NCI-H2227 treated with DMSO at 0.1 percent for 48 hours (cell line): ENCODE results near the gene EFCAB5.
"Not testable (repeated sequence)": the region's sequence is repeated elsewhere in the genome, so short reads cannot be mapped to it uniquely, and the experiment has no call there.

Experiments used
- DNase-seq: peaks from one replicate; lab custom pipeline; 2025; lab: John Stamatoyannopoulos, UW

Gene EFCAB5

GRCh38 chr17:30095507-30096244, 154.2 kb downstream of the EFCAB5 start:
- peak; percentile 45 for DNase-seq

- no peak for DNase-seq
These were observed 160.4 kb downstream of the EFCAB5 start for GRCh38 chr17:30101686-30102390.

- no peak for DNase-seq
These were observed 162.5 kb downstream of the EFCAB5 start for GRCh38 chr17:30103921-30104320.

- peak; percentile 83 for DNase-seq
These were observed 163.3 kb downstream of the EFCAB5 start for GRCh38 chr17:30104575-30105339.

GRCh38 chr17:30112794-30113193, 171.4 kb downstream of the EFCAB5 start:
- DNase-seq = no peak

GRCh38 chr17:30113213-30113612, 171.8 kb downstream of the EFCAB5 start:
- no peak for DNase-seq

GRCh38 chr17:30116345-30116660, 174.9 kb downstream of the EFCAB5 start:
- no peak for DNase-seq

- peak; percentile 78 for DNase-seq
These were observed 175.5 kb downstream of the EFCAB5 start, which contains the start of gene NSRP1 for GRCh38 chr17:30116661-30117551. NSRP1 (plus strand) TSS chr17:30116816; CDS start chr17:30116844, 28 bp downstream.

GRCh38 chr17:30117675-30118081, 176.2 kb downstream of the EFCAB5 start:
- DNase-seq = no peak

GRCh38 chr17:30118635-30119034, 177.2 kb downstream of the EFCAB5 start:
- not testable (repeated sequence) for DNase-seq

- no peak for DNase-seq
These were observed 182.9 kb downstream of the EFCAB5 start for GRCh38 chr17:30124273-30124796.

- DNase-seq = no peak
These were observed 188.7 kb downstream of the EFCAB5 start for GRCh38 chr17:30130121-30130520.

- no peak for DNase-seq
These were observed 191.2 kb downstream of the EFCAB5 start for GRCh38 chr17:30132615-30133014.

GRCh38 chr17:30133197-30133596, 191.8 kb downstream of the EFCAB5 start:
- no peak for DNase-seq

- DNase-seq = no peak
These were observed 193.1 kb downstream of the EFCAB5 start for GRCh38 chr17:30134551-30134950.

GRCh38 chr17:30137158-30137557, 195.7 kb downstream of the EFCAB5 start:
- no peak for DNase-seq

GRCh38 chr17:30147860-30148259, 206.4 kb downstream of the EFCAB5 start:
- not testable (repeated sequence) for DNase-seq

GRCh38 chr17:30148376-30148775, 206.9 kb downstream of the EFCAB5 start:
- DNase-seq = no peak

- DNase-seq = no peak
These were observed 210.0 kb downstream of the EFCAB5 start for GRCh38 chr17:30151471-30151870.

GRCh38 chr17:30153463-30153862, 212.0 kb downstream of the EFCAB5 start:
- DNase-seq = no peak

GRCh38 chr17:30155389-30155788, 214.0 kb downstream of the EFCAB5 start:
- no peak for DNase-seq
